GM21737 (cell line): Measurements from ENCODE around the gene PODXL.

Experiments used
- ATAC-seq: cut with Tn5 transposase; IDR thresholded peaks from one replicate; pipeline ENCODE4 v1.9.1; 2021; ENCODE audit warnings: mild to moderate bottlenecking, moderate library complexity; ENCODE audit not compliant: unreplicated experiment

The PODXL gene

GRCh38 chr7:131455546-131455945 is 100.9 kb downstream of the PODXL start:
- ATAC-seq = no peak

DNA sequence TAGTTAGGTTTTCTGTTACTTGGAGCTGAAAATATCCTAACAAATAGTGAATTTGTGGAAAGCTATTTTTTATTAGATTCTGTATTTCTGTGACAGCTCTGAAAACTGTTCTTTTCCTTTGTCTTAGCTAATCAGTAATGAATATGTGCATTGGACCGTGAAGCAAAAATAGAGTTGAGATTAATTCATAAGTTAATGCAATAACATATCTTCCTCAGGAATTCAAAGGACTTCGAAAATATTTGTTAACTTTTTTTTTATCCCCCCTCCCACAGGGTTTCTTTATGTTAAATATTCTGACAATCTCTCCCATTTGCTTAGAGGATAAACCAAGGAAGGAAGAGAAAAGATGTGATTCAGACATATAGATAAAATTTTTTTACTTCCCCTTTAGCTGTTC is 101.4 kb downstream of the PODXL start:
- ATAC-seq = no peak

DNA sequence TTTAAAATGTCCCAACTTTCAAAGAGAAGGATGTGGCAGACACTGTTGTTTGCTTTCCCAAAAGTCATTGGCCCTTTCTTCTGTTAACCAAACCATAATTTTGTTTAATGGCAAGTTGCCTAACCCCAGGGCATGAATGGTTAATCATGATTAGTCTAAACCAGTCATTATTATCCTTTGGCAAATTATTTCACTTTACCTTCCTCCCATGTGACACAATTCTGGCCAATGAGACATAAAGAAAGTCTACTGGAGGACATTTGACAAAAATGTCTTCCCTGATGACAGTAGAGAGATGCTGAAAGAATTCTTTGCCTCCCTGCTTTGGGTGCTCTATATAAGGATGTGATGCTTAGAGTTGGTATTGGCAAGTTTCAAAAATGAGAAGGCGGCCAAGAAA is 101.9 kb downstream of the PODXL start:
- no peak for ATAC-seq
